RWPE1 (cell line): ENCODE data around the gene RNF220.

Experiments used
- CTCF ChIA-PET: fragments of 350-600 bp; sonication (Branson Sonifier 250); formaldehyde crosslinking; extraction: SDS; loops from one replicate; lab custom pipeline; 2021; lab: Yijun Ruan, JAX
- POLR2A ChIA-PET: fragments of 400-600 bp; formaldehyde crosslinking; extraction: SDS; loops from one replicate; lab custom pipeline; 2020; ENCODE audit warnings: antibody characterized with exemption; ENCODE audit not compliant: low non-redundant PET; lab: Yijun Ruan, JAX
- DNase-seq: peaks from one replicate; pipeline ENCODE4 v3.0.0; 2012; ENCODE audit warnings: low spot score
- H3K27ac ChIP-seq: fragments of 450-650 bp; 2 replicates; pipeline ENCODE4 v1.5.1; 2017
- TF ChIP-seq, protein P1 (sequence below): fragments of 450-650 bp; conservative IDR thresholded peaks from 2 replicates; pipeline ENCODE4 v1.5.1; 2017; ENCODE audit warnings: low read depth, mild to moderate bottlenecking

The RNF220 gene

DNA sequence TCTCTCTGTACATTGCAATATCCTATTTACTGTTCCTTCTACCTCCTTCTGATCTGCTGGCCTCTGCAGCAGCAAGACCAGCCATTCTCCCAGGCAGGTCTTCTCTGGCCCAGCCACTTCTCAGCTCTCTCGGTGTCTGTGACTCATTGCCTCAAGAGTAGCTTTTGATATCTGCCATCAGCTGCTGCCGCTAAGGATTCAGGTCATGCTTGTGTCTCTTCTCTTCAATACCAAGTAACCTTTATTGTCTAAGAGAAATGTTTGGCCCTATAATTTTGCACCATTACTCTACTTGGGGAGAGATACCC is 167.5 kb downstream of the RNF220 start:
- no peak for DNase-seq
- CTCF ChIA-PET, result interaction anchor here (1.1 to 1.6 kb wide), 3 partner anchors 9 to 354 kb away, joined by 3 to 6 read pairs (median 3); no protein-coding TSS in a partner anchor
- TF ChIP-seq, protein P1, sequence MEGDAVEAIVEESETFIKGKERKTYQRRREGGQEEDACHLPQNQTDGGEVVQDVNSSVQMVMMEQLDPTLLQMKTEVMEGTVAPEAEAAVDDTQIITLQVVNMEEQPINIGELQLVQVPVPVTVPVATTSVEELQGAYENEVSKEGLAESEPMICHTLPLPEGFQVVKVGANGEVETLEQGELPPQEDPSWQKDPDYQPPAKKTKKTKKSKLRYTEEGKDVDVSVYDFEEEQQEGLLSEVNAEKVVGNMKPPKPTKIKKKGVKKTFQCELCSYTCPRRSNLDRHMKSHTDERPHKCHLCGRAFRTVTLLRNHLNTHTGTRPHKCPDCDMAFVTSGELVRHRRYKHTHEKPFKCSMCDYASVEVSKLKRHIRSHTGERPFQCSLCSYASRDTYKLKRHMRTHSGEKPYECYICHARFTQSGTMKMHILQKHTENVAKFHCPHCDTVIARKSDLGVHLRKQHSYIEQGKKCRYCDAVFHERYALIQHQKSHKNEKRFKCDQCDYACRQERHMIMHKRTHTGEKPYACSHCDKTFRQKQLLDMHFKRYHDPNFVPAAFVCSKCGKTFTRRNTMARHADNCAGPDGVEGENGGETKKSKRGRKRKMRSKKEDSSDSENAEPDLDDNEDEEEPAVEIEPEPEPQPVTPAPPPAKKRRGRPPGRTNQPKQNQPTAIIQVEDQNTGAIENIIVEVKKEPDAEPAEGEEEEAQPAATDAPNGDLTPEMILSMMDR, result no peak
- POLR2A ChIA-PET, result no interaction called here
- H3K27ac ChIP-seq, result no peak overlapping the region

DNA sequence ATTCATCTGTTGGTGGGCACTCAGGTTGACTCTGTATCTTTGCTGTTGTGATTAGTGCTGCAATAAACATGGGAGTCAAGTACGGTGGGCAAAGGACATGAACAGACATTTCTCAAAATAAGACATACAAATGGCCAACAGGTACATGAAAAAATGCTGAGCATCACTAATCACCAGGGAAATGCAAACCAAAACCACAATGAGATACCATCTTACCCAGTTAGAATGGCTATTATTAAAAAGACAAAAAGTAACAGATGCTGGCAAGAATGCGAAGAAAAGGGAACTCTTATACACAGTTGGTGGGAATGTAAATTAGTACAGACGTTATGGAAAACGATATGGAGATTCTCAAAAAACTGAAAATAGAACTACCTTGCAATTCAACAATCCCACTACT is 170.3 kb downstream of the RNF220 start:
- POLR2A ChIA-PET, result no interaction called here
- TF ChIP-seq, protein P1, result no peak

DNA sequence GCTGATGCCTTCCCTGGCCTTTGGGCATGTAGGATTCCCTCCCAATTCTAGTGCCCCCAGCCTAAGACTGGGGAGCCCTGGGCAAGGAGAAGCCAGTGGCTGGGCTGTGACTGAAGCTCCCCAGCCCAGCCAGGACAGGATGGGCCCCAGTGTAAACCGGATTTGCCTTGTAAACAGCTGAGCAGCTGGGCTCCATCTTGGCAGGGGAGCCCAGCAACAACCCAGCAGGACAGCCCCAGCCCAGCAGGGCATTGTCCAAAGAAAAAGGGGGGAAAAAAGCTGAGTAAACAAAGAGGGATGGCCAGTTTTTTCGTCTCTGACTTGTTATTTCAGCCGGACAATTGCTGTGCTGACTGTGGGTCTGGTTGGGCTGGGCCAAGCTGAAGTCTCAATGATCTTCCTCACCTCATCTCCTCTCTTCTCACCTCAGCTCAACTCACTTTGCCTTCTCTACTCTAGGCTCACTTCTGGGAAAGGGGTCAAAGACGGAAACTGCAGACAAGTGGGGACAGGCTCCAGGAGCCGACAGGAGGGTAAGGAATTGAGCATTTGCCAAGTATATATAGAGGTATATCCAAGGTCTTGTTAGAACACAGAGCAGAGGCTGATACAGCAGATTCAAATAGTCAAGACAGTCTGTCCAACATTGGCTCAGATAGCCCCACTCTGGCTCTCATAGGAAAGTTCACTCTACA is 171.5 kb downstream of the RNF220 start:
- TF ChIP-seq, protein P1, result no peak
- no peak for DNase-seq
- H3K27ac ChIP-seq, result no peak overlapping the region
- POLR2A ChIA-PET, result no interaction called here
- CTCF ChIA-PET, result no interaction called here

More for the DNA sequence above, 170.3 kb downstream of the RNF220 start:
- H3K27ac ChIP-seq, result no peak overlapping the region
- no peak for DNase-seq
- CTCF ChIA-PET, result no interaction called here

DNA sequence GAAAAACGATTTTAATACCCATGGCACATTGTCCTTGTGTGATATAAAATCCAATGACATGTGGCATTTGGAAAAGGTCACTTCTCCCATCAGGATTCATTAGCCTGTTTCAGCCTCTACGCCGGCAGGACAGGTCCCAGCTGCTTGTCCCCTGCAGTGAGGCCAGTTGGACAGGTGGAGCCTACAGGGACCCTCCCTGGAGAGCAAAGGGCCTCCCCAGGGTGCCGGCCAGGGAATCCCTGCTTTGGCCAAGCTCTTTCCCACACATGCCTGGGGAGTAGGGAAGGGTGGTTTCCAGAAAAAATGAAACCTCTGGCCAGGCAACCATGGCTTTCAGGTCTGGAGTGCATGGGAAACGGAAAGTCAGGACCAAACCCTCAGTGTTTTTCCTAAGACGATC is 176.2 kb downstream of the RNF220 start:
- TF ChIP-seq, protein P1, result no peak
- ChIA-PET CTCF (interaction anchor here (0.6 kb wide), 2 partner anchors 14 to 130 kb away, joined by 3 read pairs; no protein-coding TSS in a partner anchor), POLR2A (no interaction called here)
- H3K27ac ChIP-seq, result no peak overlapping the region
- DNase-seq, result no peak

DNA sequence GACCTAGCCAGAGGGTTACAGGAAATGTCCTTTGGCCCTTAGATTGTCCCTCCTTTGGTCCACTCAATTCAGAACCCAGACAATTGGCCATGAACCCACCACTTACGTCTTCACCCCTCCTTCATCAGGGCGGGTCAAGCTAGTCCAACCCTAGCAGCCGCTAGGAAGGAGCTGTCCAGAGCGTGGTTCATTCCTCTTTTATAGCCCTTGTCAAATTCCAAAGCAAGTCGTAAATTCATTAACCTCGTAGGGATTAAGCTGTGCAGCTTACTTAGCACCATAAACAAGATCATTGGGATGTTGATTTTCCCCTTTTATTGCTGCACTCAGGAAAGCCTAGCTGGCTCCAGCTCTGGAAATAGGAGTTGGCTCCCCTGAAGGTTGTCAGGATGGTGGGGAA is 179.1 kb downstream of the RNF220 start:
- H3K27ac ChIP-seq, result no peak overlapping the region
- no peak for DNase-seq
- POLR2A ChIA-PET, result no interaction called here
- TF ChIP-seq, protein P1, result no peak
- CTCF ChIA-PET, result interaction anchor here (1.6 kb wide), 1 partner anchor 11 kb away, joined by 16 read pairs; no protein-coding TSS in a partner anchor

DNA sequence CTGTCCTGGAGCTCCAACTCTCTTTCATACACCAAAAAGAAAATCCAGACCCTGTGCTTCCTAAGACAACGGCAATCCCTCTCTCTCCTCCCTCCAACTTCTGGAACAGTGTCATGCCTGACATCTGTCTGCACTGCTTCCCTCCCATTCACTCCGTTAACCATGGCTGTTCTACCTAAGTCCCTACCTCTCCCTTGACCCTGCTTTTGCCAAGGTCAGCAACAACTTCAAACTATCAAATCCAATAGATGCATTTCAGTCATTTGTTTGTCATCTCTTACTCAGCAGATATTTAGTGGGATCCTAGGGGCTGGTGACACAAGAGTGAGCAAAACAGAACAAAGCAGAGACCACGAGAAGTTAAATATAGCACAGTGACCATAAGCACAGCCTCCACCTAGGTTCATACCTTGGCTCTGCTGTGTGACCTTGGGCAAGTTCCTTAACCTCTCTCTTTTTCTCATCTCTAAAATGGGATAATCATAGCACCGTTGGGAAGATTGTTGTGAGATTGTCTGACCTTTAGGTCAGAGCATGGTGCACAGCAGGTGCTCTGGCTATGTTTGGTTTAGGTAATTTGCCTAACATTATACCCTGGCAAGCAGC is 180.4 kb downstream of the RNF220 start:
- POLR2A ChIA-PET, result no interaction called here
- H3K27ac ChIP-seq, result no peak overlapping the region
- TF ChIP-seq, protein P1, result no peak
- no peak for DNase-seq
- CTCF ChIA-PET, result interaction anchor here (0.7 to 1.6 kb wide), 2 partner anchors 10 to 266 kb away, joined by 3 to 16 read pairs; no protein-coding TSS in a partner anchor
